ENCODE data around the gene SEL1L3.

DNA sequence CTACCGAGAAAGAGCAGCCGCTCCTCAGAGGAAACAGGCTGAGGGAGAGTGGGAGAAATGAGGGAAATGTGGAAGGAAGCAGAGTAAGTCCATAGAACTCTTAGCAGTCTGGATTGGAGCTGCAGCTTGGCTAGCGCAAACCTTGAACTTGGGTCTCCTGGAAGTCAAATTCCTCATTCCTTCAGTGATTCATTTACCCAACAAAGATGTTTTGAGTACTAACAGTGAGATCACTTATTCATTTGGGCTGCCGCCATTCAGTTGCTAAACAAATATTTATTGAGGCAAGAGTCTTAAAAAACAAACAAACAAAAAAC lies 51.5 kb downstream of the SEL1L3 start:
- TF ChIP-seq EZH2 (IDR thresholded peaks at IDR 0.05; ENCODE audit: borderline replicate concordance, low read depth, low read length, severe bottlenecking) = no peak
- TF ChIP-seq, protein P1, sequence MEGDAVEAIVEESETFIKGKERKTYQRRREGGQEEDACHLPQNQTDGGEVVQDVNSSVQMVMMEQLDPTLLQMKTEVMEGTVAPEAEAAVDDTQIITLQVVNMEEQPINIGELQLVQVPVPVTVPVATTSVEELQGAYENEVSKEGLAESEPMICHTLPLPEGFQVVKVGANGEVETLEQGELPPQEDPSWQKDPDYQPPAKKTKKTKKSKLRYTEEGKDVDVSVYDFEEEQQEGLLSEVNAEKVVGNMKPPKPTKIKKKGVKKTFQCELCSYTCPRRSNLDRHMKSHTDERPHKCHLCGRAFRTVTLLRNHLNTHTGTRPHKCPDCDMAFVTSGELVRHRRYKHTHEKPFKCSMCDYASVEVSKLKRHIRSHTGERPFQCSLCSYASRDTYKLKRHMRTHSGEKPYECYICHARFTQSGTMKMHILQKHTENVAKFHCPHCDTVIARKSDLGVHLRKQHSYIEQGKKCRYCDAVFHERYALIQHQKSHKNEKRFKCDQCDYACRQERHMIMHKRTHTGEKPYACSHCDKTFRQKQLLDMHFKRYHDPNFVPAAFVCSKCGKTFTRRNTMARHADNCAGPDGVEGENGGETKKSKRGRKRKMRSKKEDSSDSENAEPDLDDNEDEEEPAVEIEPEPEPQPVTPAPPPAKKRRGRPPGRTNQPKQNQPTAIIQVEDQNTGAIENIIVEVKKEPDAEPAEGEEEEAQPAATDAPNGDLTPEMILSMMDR (IDR thresholded peaks at IDR 0.05; ENCODE audit: borderline replicate concordance, extremely low read depth, low read length, poor library complexity, severe bottlenecking) = no peak
